ENCODE data around the gene CDK15.
"Not testable (repeated sequence)": the region's sequence is repeated elsewhere in the genome, so short reads cannot be mapped to it uniquely, and the experiment has no call there.

The CDK15 gene

GRCh38 chr2:201830666-201831065 lies 24.3 kb downstream of the CDK15 start:
- no peak for DNase-seq (ENCODE audit: low spot score)

DNA sequence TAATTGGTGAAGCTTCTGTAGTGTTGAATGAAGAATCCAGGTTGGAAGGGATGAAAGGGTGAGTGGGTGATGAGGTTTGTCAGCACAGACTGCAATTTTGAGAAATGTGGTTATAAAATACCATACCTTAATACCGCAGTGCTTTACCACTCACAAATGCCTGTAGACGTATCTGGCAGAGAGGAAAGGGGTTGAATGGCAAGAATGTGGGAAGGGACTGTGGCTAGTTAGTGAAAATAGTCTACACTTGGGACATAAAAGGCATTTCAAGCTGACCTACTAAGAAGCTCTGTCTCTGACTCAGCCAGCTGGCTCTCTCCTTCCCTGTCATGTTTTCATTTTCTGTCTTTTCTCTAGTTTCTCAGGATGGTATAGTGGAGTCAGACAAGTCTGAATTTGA lies 25.1 kb downstream of the CDK15 start:
- peak; percentile 93 for DNase-seq (ENCODE audit: low spot score)

- DNase-seq (ENCODE audit: low spot score): peak; percentile 64
Observed at GRCh38 chr2:201833781-201834180, 27.4 kb downstream of the CDK15 start.

- no peak for DNase-seq (ENCODE audit: low spot score)
Observed at GRCh38 chr2:201835066-201835465, 28.7 kb downstream of the CDK15 start.

DNA sequence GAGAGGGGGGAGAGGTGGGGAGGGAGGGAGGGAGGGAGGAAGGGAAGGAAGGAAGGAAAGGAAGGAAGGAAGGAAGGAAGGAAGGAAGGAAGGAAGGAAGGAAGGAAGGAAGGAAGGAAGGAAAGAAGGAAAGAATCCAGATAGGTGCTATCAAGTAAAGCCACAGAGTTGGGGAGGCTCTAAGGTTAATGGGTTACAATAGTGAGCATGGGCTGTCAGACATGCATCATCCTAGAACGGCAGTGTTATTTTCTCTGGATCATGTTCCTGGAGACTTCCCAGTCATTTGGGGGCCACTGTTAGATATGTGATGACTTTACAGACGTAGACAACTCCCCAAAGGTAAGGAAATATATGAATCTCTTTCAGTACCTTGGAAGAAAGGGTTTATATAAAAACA lies 31.1 kb downstream of the CDK15 start:
- no peak for DNase-seq (ENCODE audit: low spot score)

DNA sequence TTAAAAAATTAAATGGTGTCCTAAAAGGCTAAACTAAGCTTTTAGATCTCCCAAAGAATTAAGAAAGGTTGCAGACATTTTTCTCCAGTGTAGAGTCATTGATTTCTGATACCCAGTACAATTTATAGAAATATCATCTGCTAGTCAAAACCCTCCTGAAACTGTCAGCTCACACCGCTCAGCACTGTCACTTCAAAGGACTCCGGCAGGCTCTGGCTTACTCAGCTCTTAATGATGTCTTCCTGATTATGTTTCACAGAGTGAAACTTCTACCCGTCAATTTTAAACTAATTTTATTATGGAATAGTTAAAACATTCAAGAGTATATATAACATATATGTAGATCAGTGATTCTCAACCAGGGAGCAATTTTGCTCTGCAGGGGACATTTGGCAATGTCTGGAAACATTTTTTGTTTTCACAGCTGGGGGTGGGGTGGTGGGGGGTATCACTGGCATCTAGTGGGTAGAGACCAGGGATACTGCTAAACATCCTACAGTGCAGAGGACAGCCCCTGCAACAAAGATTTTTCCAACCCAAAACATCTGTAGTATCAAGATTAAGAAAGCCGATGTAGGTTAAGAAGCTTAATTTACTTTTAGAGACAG lies 31.6 kb downstream of the CDK15 start:
- peak; percentile 36 for DNase-seq (ENCODE audit: low spot score)

DNA sequence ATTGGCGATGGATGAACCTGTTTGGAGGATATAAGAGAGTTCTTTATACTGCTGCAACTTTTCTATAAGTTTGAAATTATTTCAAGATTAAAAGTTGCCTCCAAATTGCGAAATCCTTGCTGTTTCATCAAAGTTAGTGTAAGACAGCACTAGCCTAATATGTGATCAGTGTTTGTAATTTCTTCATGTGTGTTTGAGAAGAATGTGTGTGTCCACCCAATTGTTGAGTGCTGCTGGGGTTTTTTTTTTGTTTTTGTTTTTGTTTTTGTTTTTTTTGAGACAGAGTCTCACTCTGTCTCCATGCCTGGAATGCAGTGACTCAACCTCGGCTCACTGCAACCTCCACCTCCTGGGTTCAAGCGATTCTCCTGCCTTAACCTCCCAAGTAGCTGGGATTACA lies 33.4 kb downstream of the CDK15 start:
- no peak for DNase-seq (ENCODE audit: low spot score)

DNA sequence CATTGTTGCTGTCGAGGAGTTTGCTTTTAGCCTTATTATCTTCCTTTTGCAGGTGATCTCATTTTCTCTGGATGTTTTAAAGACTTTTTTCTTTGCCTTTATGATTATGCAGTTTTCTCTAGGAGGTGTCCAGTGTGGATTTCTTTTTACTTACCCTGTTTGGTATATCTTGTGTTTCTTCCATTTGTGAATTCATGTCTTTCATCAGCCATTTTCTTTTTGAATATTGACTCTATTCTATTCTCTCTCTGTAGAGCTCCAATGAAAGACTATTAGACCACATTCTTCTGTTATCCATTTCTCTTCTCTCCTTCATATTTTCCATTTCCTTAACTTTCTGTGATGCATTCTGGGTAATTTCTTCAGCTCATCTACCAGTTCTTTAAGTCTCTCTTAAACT lies 34.4 kb downstream of the CDK15 start:
- no peak for DNase-seq (ENCODE audit: low spot score)

- DNase-seq (ENCODE audit: low spot score): no peak
Observed at GRCh38 chr2:201842131-201842860, 36.0 kb downstream of the CDK15 start.

GRCh38 chr2:201844922-201845321 lies 38.6 kb downstream of the CDK15 start:
- DNase-seq (ENCODE audit: low spot score): not testable (repeated sequence)

GRCh38 chr2:201847481-201847880 lies 41.1 kb downstream of the CDK15 start:
- DNase-seq (ENCODE audit: low spot score): no peak

DNA sequence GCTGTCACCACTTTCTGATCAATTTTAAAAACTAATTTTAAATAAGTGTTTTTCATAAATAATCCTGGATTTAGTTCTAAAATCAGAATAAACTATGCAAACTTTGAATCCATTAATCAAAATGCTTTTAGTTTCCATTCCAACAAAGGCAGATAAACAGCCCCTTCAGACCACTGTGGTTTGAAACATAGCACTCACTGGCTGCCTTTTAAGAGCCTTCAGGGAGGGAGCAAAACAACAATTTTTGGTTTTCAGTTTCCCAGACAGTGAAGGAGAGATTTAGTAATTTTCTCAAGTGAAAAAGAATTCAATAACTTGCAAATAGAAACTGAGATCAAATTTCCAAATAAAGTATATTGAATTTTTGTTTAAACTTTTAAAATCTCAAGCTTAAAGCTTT lies 46.1 kb downstream of the CDK15 start:
- DNase-seq (ENCODE audit: low spot score): no peak

DNA sequence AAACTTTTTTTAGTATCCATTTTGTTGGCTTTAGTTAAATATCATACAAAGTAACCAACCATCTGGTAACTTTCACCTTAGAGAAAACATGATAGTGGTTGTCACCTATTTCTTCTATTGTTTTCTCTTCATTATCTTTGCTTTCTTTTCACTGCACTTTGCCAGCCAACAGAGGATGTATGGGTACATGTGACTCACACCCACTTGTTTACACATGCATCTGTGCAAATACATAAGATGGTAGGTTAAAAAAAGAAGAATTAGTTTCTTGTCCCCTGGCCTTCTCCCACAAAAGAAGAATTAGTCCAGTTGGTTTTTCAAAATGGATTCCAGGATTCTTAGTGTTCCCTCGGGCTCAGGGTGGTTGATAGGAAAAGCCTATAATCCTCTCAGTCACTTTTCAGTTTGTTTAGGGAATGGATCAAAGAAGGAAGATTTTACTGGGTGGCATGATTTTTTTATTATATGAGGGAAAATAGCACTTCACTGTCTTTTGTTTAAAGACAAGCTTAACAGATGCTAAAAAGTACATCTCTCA lies 46.6 kb downstream of the CDK15 start:
- DNase-seq (ENCODE audit: low spot score): peak; percentile 20

- DNase-seq (ENCODE audit: low spot score): peak; percentile 89
Observed at GRCh38 chr2:201854221-201854801, 48.0 kb downstream of the CDK15 start.

- peak; percentile 39 for DNase-seq (ENCODE audit: low spot score)
Observed at GRCh38 chr2:201854841-201855240, 48.5 kb downstream of the CDK15 start.

- DNase-seq (ENCODE audit: low spot score): peak; percentile 36
Observed at GRCh38 chr2:201855356-201855755, 49.0 kb downstream of the CDK15 start.

GRCh38 chr2:201857326-201857725 lies 51.0 kb downstream of the CDK15 start:
- no peak for DNase-seq (ENCODE audit: low spot score)

DNA sequence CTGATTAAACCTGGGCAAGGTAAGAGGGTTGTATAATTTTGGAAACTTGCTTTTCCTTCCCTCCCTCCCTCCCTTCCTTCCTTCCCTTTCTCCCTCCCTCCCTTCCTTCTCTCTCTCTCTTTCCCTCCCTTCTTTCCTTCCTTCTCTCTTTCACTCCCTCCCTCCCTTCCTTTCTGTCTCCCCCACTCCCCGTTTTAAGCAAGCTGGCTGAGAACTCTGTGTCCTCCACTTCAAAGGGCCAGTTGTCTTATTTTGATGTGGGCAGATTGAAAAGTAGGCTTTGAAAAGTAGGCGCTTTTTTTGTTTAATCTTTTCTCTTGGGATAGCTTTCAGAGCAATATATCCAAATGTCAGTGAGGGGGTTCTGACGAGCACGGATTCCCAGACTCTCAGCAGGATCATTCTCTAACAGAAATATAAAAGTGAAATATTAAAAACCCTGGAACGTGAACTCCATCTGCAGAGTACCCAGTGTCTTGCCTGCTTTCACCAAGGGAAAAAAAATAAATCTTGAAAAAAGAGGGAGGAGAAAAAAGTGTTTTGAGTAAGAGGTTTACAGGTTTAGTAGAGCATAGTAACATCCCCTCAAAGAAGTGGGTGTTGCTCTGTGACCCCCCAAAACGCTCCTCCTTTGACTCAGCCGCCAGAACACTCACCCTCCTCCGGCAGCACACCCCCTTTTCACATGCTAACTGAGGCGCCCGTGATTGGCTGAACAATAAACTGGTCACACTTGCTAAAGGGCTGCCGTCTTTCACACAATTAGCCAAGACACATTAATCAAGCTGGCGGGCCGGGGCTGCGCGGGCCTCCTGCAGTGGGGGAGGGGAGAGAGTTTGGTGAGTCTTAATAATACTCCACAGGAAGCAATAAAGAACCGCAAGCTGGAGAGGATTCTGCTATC lies 52.2 kb downstream of the CDK15 start:
- peak; percentile 73 for DNase-seq (ENCODE audit: low spot score)

- DNase-seq (ENCODE audit: low spot score): no peak
Observed at GRCh38 chr2:201859949-201860348, 53.6 kb downstream of the CDK15 start.

GRCh38 chr2:201860636-201861066 lies 54.3 kb downstream of the CDK15 start:
- DNase-seq (ENCODE audit: low spot score): peak; percentile 74

- no peak for DNase-seq (ENCODE audit: low spot score)
Observed at GRCh38 chr2:201862843-201863242, 56.5 kb downstream of the CDK15 start.

Measured in SW480 (cell line).